GM21825 (cell line): Measurements from ENCODE around the gene NECTIN1.

Experiments
- ATAC-seq: cut with Tn5 transposase; IDR thresholded peaks from one replicate; pipeline ENCODE4 v1.9.1; 2021; ENCODE audit warnings: mild to moderate bottlenecking, moderate library complexity; ENCODE audit not compliant: unreplicated experiment

The NECTIN1 gene

GRCh38 chr11:119644502-119644901, 84.5 kb downstream of the NECTIN1 start:
- no peak for ATAC-seq

GRCh38 chr11:119643876-119644225, 85.1 kb downstream of the NECTIN1 start:
- no peak for ATAC-seq

- ATAC-seq: no peak
Measured at GRCh38 chr11:119643212-119643875, 85.7 kb downstream of the NECTIN1 start.

- no peak for ATAC-seq
Measured at GRCh38 chr11:119641983-119642745, 86.8 kb downstream of the NECTIN1 start.

- no peak for ATAC-seq
Measured at GRCh38 chr11:119640541-119640940, 88.5 kb downstream of the NECTIN1 start.

GRCh38 chr11:119639642-119640205, 89.3 kb downstream of the NECTIN1 start:
- ATAC-seq: no peak

GRCh38 chr11:119638851-119639250, 90.1 kb downstream of the NECTIN1 start:
- ATAC-seq: no peak

- ATAC-seq: no peak
Measured at GRCh38 chr11:119637481-119637880, 91.5 kb downstream of the NECTIN1 start.

GRCh38 chr11:119635776-119636175, 93.2 kb downstream of the NECTIN1 start:
- no peak for ATAC-seq

GRCh38 chr11:119635041-119635740, 93.8 kb downstream of the NECTIN1 start:
- ATAC-seq: no peak

GRCh38 chr11:119634301-119634700, 94.7 kb downstream of the NECTIN1 start:
- ATAC-seq: no peak

GRCh38 chr11:119629834-119630624, 99.0 kb downstream of the NECTIN1 start:
- no peak for ATAC-seq

GRCh38 chr11:119629085-119629484, 99.9 kb downstream of the NECTIN1 start:
- no peak for ATAC-seq

- ATAC-seq: no peak
Measured at GRCh38 chr11:119627286-119627685, 101.7 kb downstream of the NECTIN1 start.

- no peak for ATAC-seq
Measured at GRCh38 chr11:119626871-119627270, 102.1 kb downstream of the NECTIN1 start.

GRCh38 chr11:119626197-119626841, 102.7 kb downstream of the NECTIN1 start:
- no peak for ATAC-seq

GRCh38 chr11:119625206-119625978, 103.6 kb downstream of the NECTIN1 start:
- no peak for ATAC-seq

- no peak for ATAC-seq
Measured at GRCh38 chr11:119624629-119625028, 104.4 kb downstream of the NECTIN1 start.

- ATAC-seq: no peak
Measured at GRCh38 chr11:119624102-119624615, 104.8 kb downstream of the NECTIN1 start.
